SK-N-SH treated with all-trans-retinoic acid at 6 μM for 48 hours (cell line): ENCODE data around the gene PPM1H.

ENCODE experiments used
- ATAC-seq: fragments of 200-7000 bp; cut with Tn5 transposase; 3 replicates; pipeline ENCODE4 v1.9.1; 2020; ENCODE audit warnings: mild to moderate bottlenecking, moderate library complexity
- ARNTL ChIP-seq: fragments of 450-650 bp; formaldehyde crosslinking; IDR thresholded peaks from 2 replicates; pipeline ENCODE4 v1.5.0; 2020; ENCODE audit warnings: low read depth, mild to moderate bottlenecking, moderate library complexity, borderline replicate concordance
- BACH2 ChIP-seq: fragments of 250-450 bp; sonication (Bioruptor Pico); IDR thresholded peaks from 2 replicates; pipeline ENCODE4 v1.9.0; 2021; ENCODE audit warnings: mild to moderate bottlenecking, borderline replicate concordance
- CREB5 ChIP-seq: fragments of 250-450 bp; sonication (Bioruptor Pico); IDR thresholded peaks from 2 replicates; pipeline ENCODE4 v1.5.1; 2020; ENCODE audit warnings: low read depth, mild to moderate bottlenecking, moderate library complexity
- CSDC2 ChIP-seq: fragments of 250-450 bp; sonication (Bioruptor Pico); IDR thresholded peaks from 2 replicates; pipeline ENCODE4 v1.5.0; 2020; ENCODE audit warnings: mild to moderate bottlenecking, moderate library complexity
- CSRNP3 ChIP-seq: fragments of 250-450 bp; sonication (Bioruptor Pico); IDR thresholded peaks from 2 replicates; pipeline ENCODE4 v1.5.1; 2021; ENCODE audit warnings: mild to moderate bottlenecking, moderate library complexity
- ESRRG ChIP-seq: fragments of 250-450 bp; sonication (Bioruptor Pico); IDR thresholded peaks from 2 replicates; pipeline ENCODE4 v1.6.1; 2021; ENCODE audit warnings: mild to moderate bottlenecking
- GLIS3 ChIP-seq: fragments of 250-450 bp; sonication (Bioruptor Pico); IDR thresholded peaks from 2 replicates; pipeline ENCODE4 v1.5.0; 2020; ENCODE audit warnings: mild to moderate bottlenecking, moderate library complexity
- ISL1 ChIP-seq: fragments of 250-450 bp; sonication (Bioruptor Pico); IDR thresholded peaks from 2 replicates; pipeline ENCODE4 v2.1.2; 2022; ENCODE audit warnings: mild to moderate bottlenecking, moderate library complexity
- OSR1 ChIP-seq: fragments of 250-450 bp; sonication (Bioruptor Pico); IDR thresholded peaks from 2 replicates; pipeline ENCODE4 v1.8.0; 2022; ENCODE audit warnings: moderate library complexity, mild to moderate bottlenecking, inconsistent platforms
- PATZ1 ChIP-seq: fragments of 250-450 bp; sonication (Bioruptor Pico); IDR thresholded peaks from 2 replicates; pipeline ENCODE4 v1.8.0; 2020; ENCODE audit warnings: mild to moderate bottlenecking, moderate library complexity, borderline replicate concordance
- POU6F1 ChIP-seq: fragments of 250-450 bp; sonication (Bioruptor Pico); IDR thresholded peaks from 2 replicates; pipeline ENCODE4 v1.8.0; 2021; ENCODE audit warnings: low read depth, mild to moderate bottlenecking, moderate library complexity, borderline replicate concordance
- PPARA ChIP-seq: fragments of 250-450 bp; sonication (Bioruptor Pico); IDR thresholded peaks from 2 replicates; pipeline ENCODE4 v1.5.0; 2020; ENCODE audit warnings: mild to moderate bottlenecking, borderline replicate concordance
- RARB ChIP-seq: fragments of 250-450 bp; sonication (Bioruptor Pico); IDR thresholded peaks from 2 replicates; pipeline ENCODE4 v1.8.0; 2021; ENCODE audit warnings: mild to moderate bottlenecking, moderate library complexity
- SNAI2 ChIP-seq: fragments of 250-450 bp; sonication (Bioruptor Pico); IDR thresholded peaks from 2 replicates; pipeline ENCODE4 v1.5.0; 2020; ENCODE audit warnings: mild to moderate bottlenecking, moderate library complexity
- TCF4 ChIP-seq: fragments of 250-450 bp; sonication (Bioruptor Pico); IDR thresholded peaks from 2 replicates; pipeline ENCODE4 v1.8.0; 2021; ENCODE audit warnings: mild to moderate bottlenecking, moderate library complexity, borderline replicate concordance
- TSHZ2 ChIP-seq: fragments of 250-450 bp; sonication (Bioruptor Pico); IDR thresholded peaks from 2 replicates; pipeline ENCODE4 v1.5.0; 2020; ENCODE audit warnings: mild to moderate bottlenecking, moderate library complexity
- ZC3H10 ChIP-seq: fragments of 250-450 bp; sonication (Bioruptor Pico); IDR thresholded peaks from 2 replicates; pipeline ENCODE4 v1.5.1; 2021; ENCODE audit warnings: mild to moderate bottlenecking, moderate library complexity
- ZFP30 ChIP-seq: fragments of 450-650 bp; formaldehyde crosslinking; IDR thresholded peaks from 2 replicates; pipeline ENCODE4 v1.5.0; 2022; ENCODE audit warnings: mild to moderate bottlenecking, moderate library complexity
- ZNF565 ChIP-seq: fragments of 450-650 bp; formaldehyde crosslinking; conservative IDR thresholded peaks from 2 replicates; pipeline ENCODE4 v1.5.0; 2020; ENCODE audit warnings: low read depth, mild to moderate bottlenecking, moderate library complexity
- ZNF8 ChIP-seq: fragments of 450-650 bp; formaldehyde crosslinking; IDR thresholded peaks from 2 replicates; pipeline ENCODE4 v1.5.0; 2020; ENCODE audit warnings: mild to moderate bottlenecking, moderate library complexity

Gene PPM1H

GRCh38 chr12:62800707-62801400 lies 134.1 kb downstream of the PPM1H start (continued):
- TF ChIP-seq RARB (CRISPR knock-in tag) (no peak), ARNTL (CRISPR knock-in tag) (no peak), ZFP30 (CRISPR knock-in tag) (no peak), GLIS3 (CRISPR knock-in tag) (no peak)

- no peak for ATAC-seq
- no peak for TF ChIP-seq TSHZ2 (CRISPR knock-in tag)
- no peak for TF ChIP-seq CSDC2
- TF ChIP-seq ISL1 = no peak
- TF ChIP-seq ZNF8 (CRISPR knock-in tag) = no peak
- no peak for TF ChIP-seq RARB (CRISPR knock-in tag)
- TF ChIP-seq BACH2 (CRISPR knock-in tag) = no peak
- TF ChIP-seq PPARA (CRISPR knock-in tag) = no peak
- no peak for TF ChIP-seq ARNTL (CRISPR knock-in tag)
These were observed 135.1 kb downstream of the PPM1H start for GRCh38 chr12:62799766-62800406.

GRCh38 chr12:62799126-62799736 lies 135.7 kb downstream of the PPM1H start:
- ATAC-seq = peak; percentile 97
- no peak for TF ChIP-seq ISL1
- no peak for TF ChIP-seq RARB (CRISPR knock-in tag)
- no peak for TF ChIP-seq TSHZ2 (CRISPR knock-in tag)
- TF ChIP-seq GLIS3 (CRISPR knock-in tag) = no peak
- no peak for TF ChIP-seq ESRRG (CRISPR knock-in tag)
- no peak for TF ChIP-seq CSDC2
- TF ChIP-seq TCF4 = no peak
- no peak for TF ChIP-seq ZC3H10 (CRISPR knock-in tag)
- TF ChIP-seq BACH2 (CRISPR knock-in tag) = no peak

- no peak for ATAC-seq
- TF ChIP-seq PATZ1 (CRISPR knock-in tag) (no peak), CSRNP3 (CRISPR knock-in tag) (no peak), SNAI2 (no peak), RARB (CRISPR knock-in tag) (no peak), POU6F1 (no peak), OSR1 (no peak), CREB5 (CRISPR knock-in tag) (no peak), ISL1 (no peak), TCF4 (no peak), BACH2 (CRISPR knock-in tag) (no peak), ZC3H10 (CRISPR knock-in tag) (no peak), ZNF565 (no peak)
- TF ChIP-seq, all 23 proteins: peak for 0
These were observed 140.7 kb downstream of the PPM1H start for GRCh38 chr12:62794218-62794583.
